Transverse colon (tissue), 4 donors: ENCODE data around the gene ZNF274. TPM values are rescaled to one million over a fixed set of nuclear protein-coding genes. Genes with fewer than 3 reads are reported as not detected.

Experiments
- DNase-seq: peaks from one replicate; pipeline ENCODE4 v3.0.0-alpha.2; 2019
- H3K27ac ChIP-seq, 4 donors: fragments of 200-600 bp; sonication (generic); 2 replicates each; pipeline ENCODE4 v1.5.1; 2016 to 2018; ENCODE audit warnings: inconsistent platforms in 4 of 4
- H3K27me3 ChIP-seq: fragments of 200-600 bp; sonication (generic); 2 replicates; pipeline ENCODE4 v1.5.1; 2017; ENCODE audit warnings: inconsistent platforms
- H3K36me3 ChIP-seq, 4 donors: fragments of 200-600 bp; sonication (generic); 2 replicates each; pipeline ENCODE4 v1.5.1; 2017 to 2019; ENCODE audit warnings: inconsistent platforms in 4 of 4
- H3K4me1 ChIP-seq, 4 donors: fragments of 200-600 bp; sonication (generic); 2 replicates each; pipeline ENCODE4 v1.5.1; 2017 to 2020; ENCODE audit warnings: inconsistent platforms in 4 of 4
- H3K4me3 ChIP-seq, 4 donors: fragments of 200-600 bp; sonication (generic); 1 replicate in 1 of 4; 2 replicates in 3 of 4; pipeline versions ENCODE4 v1.5.1 to v1.6.1; 2017 to 2019; ENCODE audit warnings: inconsistent platforms in 4 of 4
- H3K9me3 ChIP-seq, 2 donors: fragments of 200-600 bp; sonication (generic); 2 replicates each; pipeline ENCODE4 v1.5.1; 2017 to 2019; ENCODE audit warnings: inconsistent platforms in 2 of 2
- EP300 ChIP-seq: sonication (generic); formaldehyde crosslinking; IDR thresholded peaks from one replicate; pipeline ENCODE4 v1.6.1; 2017; ENCODE audit warnings: antibody characterized with exemption, low read depth
- POLR2A ChIP-seq: fragments of 450-650 bp; IDR thresholded peaks from one replicate; pipeline ENCODE4 v1.6.1; 2016; ENCODE audit warnings: antibody characterized with exemption, mild to moderate bottlenecking, moderate library complexity
- POLR2AphosphoS5 ChIP-seq, 3 donors: sonication (generic); formaldehyde crosslinking; IDR thresholded peaks; one replicate each; pipeline ENCODE4 v1.6.1; 2016; ENCODE audit warnings: antibody characterized with exemption in 3 of 3
- WGBS, 2 donors: methylation state at CpG; one replicate each; pipeline ENCODE4 v1.1.5; 2018; ENCODE audit warnings: low coverage in 1 of 2; 5-methylcytosine and 5-hydroxymethylcytosine counted together
- in situ Hi-C, 4 donors: fragments of 200-750 bp; cut with MboI; loops; one replicate each; pipeline versions ENCODE4 v1.15.0 to v1.15.1; 2017; ENCODE audit warnings: low sequenced_read_pairs in 3 of 4, low pct_ligation_motif_present in 1 of 4, low pct_unique_long_range_greater_than_20kb in 1 of 4
- intact Hi-C: fragments of 100-400 bp; cut with DNase I; formaldehyde crosslinking; loops from one replicate; pipeline ENCODE4 v1.15.1; 2023; ENCODE audit warnings: low total_unique reads
- total RNA-seq, 4 donors: library from RNA; depleted of rRNA; stranded (reverse); fragments of >200 nt; gene quantifications; one replicate each; pipeline ENCODE4 v1.1.0, GENCODE V29; 2016
- TF ChIP-seq, protein P1 (sequence below), 5 experiments: fragments of 200-600 bp in 3 of 5; fragments of 450-650 bp in 2 of 5; sonication (generic) in 3 of 5; IDR thresholded peaks; 1 replicate in 2 of 5; 2 replicates in 3 of 5; pipeline ENCODE4 v1.5.1; 2016 to 2017; ENCODE audit warnings: antibody characterized with exemption in 5 of 5, inconsistent platforms in 3 of 5, mild to moderate bottlenecking in 2 of 5, moderate library complexity in 1 of 5

Gene ZNF274
- total RNA-seq, 4 donors from 2014 or later, result 12.5 to 30.8 (median 19.0) TPM

DNA sequence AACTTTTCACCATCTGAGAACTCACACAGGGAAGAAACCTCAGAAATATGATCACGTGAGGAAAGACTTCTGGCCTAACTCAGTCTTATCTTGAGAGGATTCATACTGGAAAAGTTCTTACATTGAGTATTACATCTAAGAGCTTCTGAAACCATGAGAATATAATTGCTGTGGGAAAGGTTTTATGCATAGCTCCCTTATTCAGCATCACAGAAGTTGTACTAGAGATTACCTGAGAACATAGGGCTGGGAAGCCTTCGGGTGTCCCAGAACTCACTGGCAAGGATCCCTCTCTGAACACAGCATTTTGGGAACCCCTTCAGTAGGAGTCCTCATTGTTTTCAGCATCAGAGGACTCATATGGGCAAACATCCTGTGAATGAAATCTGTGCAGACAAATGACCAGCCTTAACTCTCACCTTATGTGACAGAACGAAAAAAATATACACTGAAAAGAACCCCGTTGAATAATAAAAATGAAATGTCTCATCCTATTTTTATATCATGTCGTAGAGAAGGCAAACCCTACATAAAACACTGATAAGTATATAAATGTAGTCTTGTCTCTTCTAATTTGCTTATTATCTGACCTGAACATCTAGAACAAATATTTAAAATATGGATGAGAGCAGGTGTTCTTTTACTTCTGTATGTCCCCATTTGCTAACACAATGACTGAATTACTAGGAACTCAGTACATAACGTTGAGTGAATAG, 14.2 kb downstream of the ZNF274 start:
- Histone ChIP-seq H3K27me3 (no peaks in the 10 kb centered on the region), H3K4me1 (no peaks in the 10 kb centered on the region), H3K27ac (no peak overlapping the region), H3K36me3 (peaks cover 0 to 97% (median 50%) of the 10 kb centered on the region in 4 donors), H3K9me3 (peaks cover 97 to 100% of the 10 kb centered on the region in 2 donors), H3K4me3 (no peak overlapping the region)
- in situ Hi-C loops, result no loop called here
- intact Hi-C loops, result no loop called here
- WGBS, 2 donors, result 63 to 64% methylated on average over 6 of the region's 6 CpGs
- DNase-seq, result no peak
- TF ChIP-seq EP300 (no peak), POLR2A (no peak), POLR2AphosphoS5 (IDR thresholded peaks at IDR 0.05) (no peak)
- TF ChIP-seq, protein P1, sequence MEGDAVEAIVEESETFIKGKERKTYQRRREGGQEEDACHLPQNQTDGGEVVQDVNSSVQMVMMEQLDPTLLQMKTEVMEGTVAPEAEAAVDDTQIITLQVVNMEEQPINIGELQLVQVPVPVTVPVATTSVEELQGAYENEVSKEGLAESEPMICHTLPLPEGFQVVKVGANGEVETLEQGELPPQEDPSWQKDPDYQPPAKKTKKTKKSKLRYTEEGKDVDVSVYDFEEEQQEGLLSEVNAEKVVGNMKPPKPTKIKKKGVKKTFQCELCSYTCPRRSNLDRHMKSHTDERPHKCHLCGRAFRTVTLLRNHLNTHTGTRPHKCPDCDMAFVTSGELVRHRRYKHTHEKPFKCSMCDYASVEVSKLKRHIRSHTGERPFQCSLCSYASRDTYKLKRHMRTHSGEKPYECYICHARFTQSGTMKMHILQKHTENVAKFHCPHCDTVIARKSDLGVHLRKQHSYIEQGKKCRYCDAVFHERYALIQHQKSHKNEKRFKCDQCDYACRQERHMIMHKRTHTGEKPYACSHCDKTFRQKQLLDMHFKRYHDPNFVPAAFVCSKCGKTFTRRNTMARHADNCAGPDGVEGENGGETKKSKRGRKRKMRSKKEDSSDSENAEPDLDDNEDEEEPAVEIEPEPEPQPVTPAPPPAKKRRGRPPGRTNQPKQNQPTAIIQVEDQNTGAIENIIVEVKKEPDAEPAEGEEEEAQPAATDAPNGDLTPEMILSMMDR (IDR thresholded peaks at IDR 0.05), result no peak

DNA sequence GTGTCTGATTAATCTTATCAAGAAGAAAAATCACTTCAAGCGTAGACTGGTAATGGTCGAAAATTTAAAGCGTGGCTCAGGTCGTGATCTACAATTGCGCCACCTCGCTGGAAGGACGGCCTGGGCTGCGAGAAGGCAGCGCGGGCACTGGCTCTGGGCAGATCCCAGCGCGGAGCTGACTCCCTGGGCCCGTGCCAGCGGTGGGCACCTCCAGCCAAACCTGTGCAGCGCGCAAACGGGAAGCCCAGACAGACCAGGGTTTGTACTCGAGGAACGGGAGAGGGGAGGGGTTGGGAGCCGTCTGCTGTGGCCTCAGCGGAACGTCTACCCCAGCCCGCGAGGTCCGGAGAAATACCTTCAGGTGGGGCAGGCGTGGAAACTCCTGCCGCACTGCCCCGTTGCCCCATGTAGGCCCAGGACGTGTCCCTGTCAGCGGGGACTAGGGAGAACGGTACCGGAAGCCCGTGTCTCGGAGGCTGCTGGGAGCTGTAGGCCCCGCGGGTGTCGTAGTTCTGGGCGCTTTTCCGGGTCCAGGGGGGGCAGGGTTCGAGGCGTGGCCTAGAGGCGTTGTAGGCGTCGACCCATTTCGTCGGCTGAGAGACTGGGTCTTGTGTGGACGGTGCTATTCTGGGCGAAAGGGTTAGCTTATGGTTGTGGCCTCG, 21.1 kb downstream of the ZNF274 start:
- Histone ChIP-seq H3K27me3 (no peaks in the 10 kb centered on the region), H3K9me3 (peaks cover 99 to 100% of the 10 kb centered on the region in 2 donors), H3K4me3 (no peak overlapping the region), H3K27ac (no peak overlapping the region), H3K36me3 (peaks cover 15 to 90% (median 51%) of the 10 kb centered on the region in 4 donors), H3K4me1 (no peaks in the 10 kb centered on the region)
- 59 to 62% methylated on average over 4 to 46 of the region's 49 CpGs for WGBS, 2 donors
- DNase-seq, result no peak
- in situ Hi-C loops (no loop called here), intact Hi-C loops (no loop called here)
- TF ChIP-seq POLR2A, result no peak
- TF ChIP-seq, protein P1 (IDR thresholded peaks at IDR 0.05), result no peak
- TF ChIP-seq POLR2AphosphoS5 (IDR thresholded peaks at IDR 0.05), result no peak
- no peak for TF ChIP-seq EP300

DNA sequence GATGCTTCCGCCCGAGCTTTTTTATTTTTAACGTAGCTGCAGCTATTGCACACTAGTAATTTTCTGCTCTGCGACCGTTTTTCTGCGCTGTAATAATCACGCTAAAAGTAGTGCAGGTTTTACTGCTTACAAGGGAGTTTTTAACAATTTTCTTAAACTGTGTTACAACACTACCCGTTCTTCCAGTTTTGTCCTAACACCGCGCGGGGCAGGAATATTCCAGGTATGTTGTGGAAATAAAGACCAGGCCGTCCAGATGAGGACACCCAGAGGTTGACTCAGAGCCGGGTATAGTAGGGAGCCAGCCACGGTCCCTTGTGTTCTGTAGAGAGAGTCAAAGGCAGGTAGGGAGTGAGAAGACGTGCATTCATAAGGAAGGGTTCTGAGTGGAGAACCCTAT, 21.7 kb downstream of the ZNF274 start:
- no peak overlapping the region for H3K27ac ChIP-seq
- H3K4me3 ChIP-seq, result no peak overlapping the region
- H3K36me3 ChIP-seq, result peaks cover 15 to 90% (median 53%) of the 10 kb centered on the region in 4 donors
- DNase-seq, result no peak
- peaks cover 99 to 100% of the 10 kb centered on the region in 2 donors for H3K9me3 ChIP-seq
- no peak for TF ChIP-seq POLR2A
- TF ChIP-seq POLR2AphosphoS5 (IDR thresholded peaks at IDR 0.05), result no peak
- H3K4me1 ChIP-seq, result no peaks in the 10 kb centered on the region
- intact Hi-C loops (no loop called here), in situ Hi-C loops (no loop called here)
- 70 to 90% methylated on average over 13 to 15 of the region's 15 CpGs for WGBS, 2 donors
- no peaks in the 10 kb centered on the region for H3K27me3 ChIP-seq

DNA sequence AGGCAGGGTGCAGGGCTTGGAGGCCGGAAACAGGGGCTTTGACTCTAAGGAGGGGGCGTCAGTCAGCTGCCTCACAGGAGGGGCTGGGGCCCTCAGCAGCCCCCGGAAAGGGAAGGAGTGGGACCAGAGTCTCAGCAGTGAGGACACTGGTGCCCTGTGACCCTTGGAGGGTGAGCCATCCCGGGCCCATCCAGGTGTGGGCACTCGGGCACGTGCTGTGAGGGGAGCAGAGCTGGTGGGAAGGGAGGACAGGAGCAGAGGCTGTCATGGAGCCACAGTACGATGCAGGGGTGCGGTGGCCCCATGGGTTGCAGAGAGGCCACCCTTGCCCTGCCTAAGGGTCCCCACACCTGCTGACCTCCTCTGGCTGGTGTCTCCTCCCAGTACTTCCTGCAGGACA, 26.7 kb downstream of the ZNF274 start:
- WGBS, 2 donors, result 97% methylated on average over 8 of the region's 8 CpGs; no CpG with 5 or more reads in 1 of the 2 donors
- DNase-seq, result no peak
- no peak for TF ChIP-seq EP300
- TF ChIP-seq POLR2AphosphoS5 (IDR thresholded peaks at IDR 0.05), result no peak
- TF ChIP-seq POLR2A, result no peak
- TF ChIP-seq, protein P1 (IDR thresholded peaks at IDR 0.05), result no peak
- H3K4me1 ChIP-seq, result no peaks in the 10 kb centered on the region
- intact Hi-C loops, result no loop called here
- H3K27ac ChIP-seq, result no peak overlapping the region
- in situ Hi-C loops, result no loop called here
- H3K4me3 ChIP-seq, result no peak overlapping the region
- peaks cover 21 to 91% (median 62%) of the 10 kb centered on the region in 4 donors for H3K36me3 ChIP-seq
- H3K27me3 ChIP-seq, result no peaks in the 10 kb centered on the region
- peaks cover 100% of the 10 kb centered on the region in 2 donors for H3K9me3 ChIP-seq
